Renal cortex interstitium (tissue), 15 donors: ENCODE measurements around the gene VIL1. TPM values are rescaled to one million over a fixed set of nuclear protein-coding genes. Genes with fewer than 3 reads are reported as not detected.
A peak's percentile ranks its signal among the peaks of the same experiment; 100 is the strongest.

ENCODE experiments used
- DNase-seq, 11 donors: peaks; one replicate each; pipeline ENCODE4 v3.0.0-alpha.2; 2013; ENCODE audit warnings: low read depth in 9 of 11, low spot score in 4 of 11; ENCODE audit errors: extremely low read depth in 1 of 11
- long read RNA-seq, 16 experiments: transcript quantifications; one replicate each; lab custom pipeline, GENCODE V29; 2026
- polyA plus RNA-seq, 3 donors: library from polyadenylated mRNA; unstranded; fragments of 120-200 nt; gene quantifications; one replicate each; pipeline ENCODE4 v1.2.1, GENCODE V29; 2013; ENCODE audit not compliant: insufficient read length in 3 of 3

VIL1 gene
- polyA plus RNA-seq = 10 to 100 TPM; 21.3 to 41.5 (median 21.6) TPM
- long read RNA-seq, donor 1, full-length matches to known transcripts = 5 of 5 reads
- long read RNA-seq, donor 1, partial matches to known transcripts = 0 of 5 reads
- long read RNA-seq, donor 1, other reads (novel, unspliced or antisense) = 0 of 5 reads
- long read RNA-seq, donor 2, full-length matches to known transcripts = 1 of 1 reads
- long read RNA-seq, donor 2, partial matches to known transcripts = 0 of 1 reads
- long read RNA-seq, donor 2, other reads (novel, unspliced or antisense) = 0 of 1 reads
- long read RNA-seq, donor 3, full-length matches to known transcripts = 2 of 2 reads
- long read RNA-seq, donor 3, partial matches to known transcripts = 0 of 2 reads
- long read RNA-seq, donor 3, other reads (novel, unspliced or antisense) = 0 of 2 reads
- long read RNA-seq, donor 4, full-length matches to known transcripts = 3 of 3 reads
- long read RNA-seq, donor 4, partial matches to known transcripts = 0 of 3 reads
- long read RNA-seq, donor 4, other reads (novel, unspliced or antisense) = 0 of 3 reads
- long read RNA-seq, donor 5 = 0 reads
- long read RNA-seq, donor 6, full-length matches to known transcripts = 1 of 1 reads
- long read RNA-seq, donor 6, partial matches to known transcripts = 0 of 1 reads
- long read RNA-seq, donor 6, other reads (novel, unspliced or antisense) = 0 of 1 reads
- long read RNA-seq, donor 7, full-length matches to known transcripts = 2 of 2 reads
- long read RNA-seq, donor 7, partial matches to known transcripts = 0 of 2 reads
- long read RNA-seq, donor 7, other reads (novel, unspliced or antisense) = 0 of 2 reads
- long read RNA-seq, donor 8, full-length matches to known transcripts = 4 of 4 reads
- long read RNA-seq, donor 8, partial matches to known transcripts = 0 of 4 reads
- long read RNA-seq, donor 8, other reads (novel, unspliced or antisense) = 0 of 4 reads
- long read RNA-seq, donor 9, full-length matches to known transcripts = 1 of 29 reads
- long read RNA-seq, donor 9, partial matches to known transcripts = 28 of 29 reads
- long read RNA-seq, donor 9, other reads (novel, unspliced or antisense) = 0 of 29 reads
- long read RNA-seq, donor 10, full-length matches to known transcripts = 3 of 32 reads
- long read RNA-seq, donor 10, partial matches to known transcripts = 29 of 32 reads
- long read RNA-seq, donor 10, other reads (novel, unspliced or antisense) = 0 of 32 reads
- long read RNA-seq, donor 11, full-length matches to known transcripts = 1 of 1 reads
- long read RNA-seq, donor 11, partial matches to known transcripts = 0 of 1 reads
- long read RNA-seq, donor 11, other reads (novel, unspliced or antisense) = 0 of 1 reads
- long read RNA-seq, donor 12, partial matches to known transcripts = 25 of 25 reads
- long read RNA-seq, donor 12, other reads (novel, unspliced or antisense) = 0 of 25 reads
- long read RNA-seq, donor 13, full-length matches to known transcripts = 3 of 3 reads
- long read RNA-seq, donor 13, partial matches to known transcripts = 0 of 3 reads
- long read RNA-seq, donor 13, other reads (novel, unspliced or antisense) = 0 of 3 reads
- long read RNA-seq, donor 14, full-length matches to known transcripts = 2 of 2 reads
- long read RNA-seq, donor 14, partial matches to known transcripts = 0 of 2 reads
- long read RNA-seq, donor 14, other reads (novel, unspliced or antisense) = 0 of 2 reads
- long read RNA-seq, donor 15, full-length matches to known transcripts = 1 of 1 reads
- long read RNA-seq, donor 15, partial matches to known transcripts = 0 of 1 reads
- long read RNA-seq, donor 15, other reads (novel, unspliced or antisense) = 0 of 1 reads
- long read RNA-seq, donor 16, full-length matches to known transcripts = 2 of 2 reads
- long read RNA-seq, donor 16, partial matches to known transcripts = 0 of 2 reads
- long read RNA-seq, donor 16, other reads (novel, unspliced or antisense) = 0 of 2 reads

GRCh38 chr2:218418717-218419458 lies at the start of gene VIL1:
Gene VIL1 (plus strand): TSS chr2:218419123. CDS start chr2:218423779, 4,656 bp downstream.
- DNase-seq = no peak

GRCh38 chr2:218369330-218369729 lies 49.6 kb upstream of the VIL1 start:
- DNase-seq = no peak

GRCh38 chr2:218370410-218371063 lies 48.4 kb upstream of the VIL1 start:
- DNase-seq = no peak

DNA sequence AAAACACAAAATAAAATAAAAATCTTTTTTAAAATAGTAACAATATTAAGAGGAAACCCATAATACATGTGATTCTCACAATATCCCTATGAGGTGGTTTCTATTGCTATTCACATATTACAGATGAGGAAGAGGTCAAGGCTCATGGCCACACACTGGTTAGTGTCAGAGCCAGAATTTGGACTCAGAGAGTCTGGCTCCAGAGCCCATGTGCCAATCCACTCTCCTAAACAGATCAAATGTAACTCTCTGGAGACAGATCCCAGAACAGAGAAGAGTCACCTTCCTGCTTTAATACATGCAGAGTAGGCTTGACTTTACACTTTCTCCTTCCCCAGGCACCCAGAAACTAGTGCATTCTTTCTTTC lies 47.0 kb upstream of the VIL1 start:
- no peak for DNase-seq

DNA sequence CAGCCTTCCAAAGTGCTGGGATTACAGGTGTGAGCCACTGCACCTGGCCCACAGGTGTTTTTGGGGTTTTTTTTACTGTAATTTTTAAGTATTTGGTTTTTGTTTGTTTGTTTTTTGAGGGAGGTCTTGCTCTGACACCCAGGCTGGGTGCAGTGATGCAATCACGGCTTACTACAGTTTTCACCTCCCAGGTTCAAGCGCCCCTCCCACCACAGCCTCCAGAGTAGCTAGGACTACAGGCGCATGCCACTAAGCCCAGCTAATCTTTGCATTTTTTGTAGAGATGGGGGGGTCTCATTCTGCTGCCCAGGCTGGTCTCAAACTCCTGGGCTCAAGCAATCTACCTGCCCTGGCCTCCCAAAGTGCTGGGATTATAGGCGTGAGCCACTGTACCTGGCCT lies 44.1 kb upstream of the VIL1 start:
- no peak for DNase-seq

DNA sequence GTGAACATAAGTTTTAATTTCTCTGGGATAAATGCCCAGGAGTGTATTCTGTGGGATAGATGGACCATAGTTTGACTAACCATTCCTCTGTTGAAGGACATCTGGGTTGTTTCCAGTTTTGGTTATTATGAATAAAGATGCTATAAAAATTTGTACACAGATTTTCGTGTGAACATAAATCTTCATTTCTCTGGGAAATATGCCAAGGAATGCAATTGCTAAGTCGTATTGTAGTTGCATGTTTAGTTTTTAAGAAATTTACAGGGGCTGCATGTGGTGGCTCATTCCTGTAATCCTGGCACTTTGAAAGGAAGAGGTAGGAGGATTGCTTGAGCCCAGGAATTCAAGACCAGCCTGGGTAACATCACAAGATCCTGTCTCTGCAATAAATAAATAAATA lies 43.7 kb upstream of the VIL1 start:
- DNase-seq = peak in 3 of 11 donors; percentile 74 to 82 (median 80)

- DNase-seq = no peak
Observed at GRCh38 chr2:218378053-218378452, 40.9 kb upstream of the VIL1 start.

DNA sequence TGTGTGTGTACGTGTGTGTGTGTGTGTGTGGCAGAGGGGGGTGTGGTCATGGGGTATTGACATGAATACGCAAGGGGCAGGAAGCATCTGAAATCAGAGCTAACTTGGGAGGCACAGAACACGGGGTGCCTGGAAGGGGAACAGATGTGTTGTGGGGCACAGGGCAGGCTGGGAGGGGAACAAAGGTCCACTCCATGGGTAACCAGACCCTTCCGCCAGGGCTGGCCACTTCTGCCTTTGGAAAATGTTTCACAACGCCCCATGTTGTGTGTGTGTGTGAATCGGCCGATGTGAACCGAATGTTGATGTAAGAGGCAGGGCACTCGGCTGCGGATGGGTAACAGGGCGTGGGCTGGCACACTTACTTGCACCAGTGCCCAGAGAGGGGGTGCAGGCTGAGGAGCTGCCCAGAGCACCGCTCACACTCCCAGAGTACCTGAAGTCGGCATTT lies 37.0 kb upstream of the VIL1 start, which contains the start of gene SLC11A1:
SLC11A1 (plus strand) TSS at position 358 of the 451 bp plus-strand sequence. CDS start 96 bp downstream, outside the sequence.
- no peak for DNase-seq

DNA sequence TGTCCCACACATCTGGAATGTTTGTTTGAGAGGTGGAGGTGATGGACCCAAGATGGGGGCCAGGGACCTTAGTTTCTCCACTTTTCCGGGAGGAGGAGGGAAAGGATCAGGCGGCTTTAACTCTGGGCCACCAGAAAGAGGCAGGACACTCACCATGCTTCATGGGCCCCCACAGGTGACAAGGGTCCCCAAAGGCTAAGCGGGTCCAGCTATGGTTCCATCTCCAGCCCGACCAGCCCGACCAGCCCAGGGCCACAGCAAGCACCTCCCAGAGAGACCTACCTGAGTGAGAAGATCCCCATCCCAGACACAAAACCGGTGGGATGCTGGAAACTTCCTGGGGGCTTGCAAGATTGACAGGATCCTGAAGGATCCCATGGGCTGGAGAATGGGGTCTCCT lies 36.1 kb upstream of the VIL1 start:
- DNase-seq = no peak

- DNase-seq = no peak
Observed at GRCh38 chr2:218383892-218384519, 34.9 kb upstream of the VIL1 start.

- DNase-seq = no peak
Observed at GRCh38 chr2:218384975-218385374, 33.9 kb upstream of the VIL1 start.

- no peak for DNase-seq
Observed at GRCh38 chr2:218386505-218387368, 32.2 kb upstream of the VIL1 start.

DNA sequence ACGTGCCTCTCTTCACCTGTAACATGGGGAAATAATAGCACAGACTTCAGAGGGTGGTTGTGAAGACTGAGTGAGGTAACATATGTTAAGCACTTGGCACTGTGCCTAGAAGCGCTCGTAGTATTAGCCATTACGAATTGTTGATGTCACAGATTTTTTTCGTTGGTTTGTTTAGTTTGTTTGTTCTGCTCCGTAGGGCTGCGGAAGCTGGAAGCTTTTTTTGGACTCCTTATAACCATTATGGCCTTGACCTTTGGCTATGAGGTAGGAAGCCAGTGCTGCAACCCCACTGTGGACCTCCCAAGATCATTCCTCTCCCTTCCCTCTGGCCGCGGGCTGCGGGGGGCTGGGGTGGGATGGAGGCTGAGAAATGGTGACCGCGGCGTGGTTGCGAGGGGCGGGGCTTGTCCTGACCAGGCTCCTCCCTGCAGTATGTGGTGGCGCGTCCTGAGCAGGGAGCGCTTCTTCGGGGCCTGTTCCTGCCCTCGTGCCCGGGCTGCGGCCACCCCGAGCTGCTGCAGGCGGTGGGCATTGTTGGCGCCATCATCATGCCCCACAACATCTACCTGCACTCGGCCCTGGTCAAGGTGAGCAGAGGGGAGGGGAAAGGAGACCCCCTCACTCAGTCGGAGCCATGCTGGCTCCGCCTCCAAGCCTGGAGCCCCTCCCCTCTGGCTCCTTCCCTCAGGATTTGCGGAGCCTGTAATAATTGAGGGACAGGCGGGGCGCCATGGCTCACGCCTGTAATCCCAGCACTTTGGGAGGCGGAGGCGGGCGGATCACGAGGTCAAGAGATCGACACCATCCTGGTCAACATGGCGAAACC lies 31.3 kb upstream of the VIL1 start:
- DNase-seq = peak in 6 of 11 donors; percentile 71 to 85 (median 81)
